ENCODE results near the gene S100A12.

Gene S100A12

GRCh38 chr1:153356392-153357075, 18.9 kb downstream of the S100A12 start:
- Histone ChIP-seq H3K9me2 (replicated peaks; ENCODE audit: insufficient read depth, low read length) (no peaks in the 10 kb centered on the region), H3K9me3 (replicated peaks; ENCODE audit: insufficient read depth, low read length) (no peaks in the 10 kb centered on the region), H4K20me1 (ENCODE audit: insufficient read depth, low read length) (no peaks in the 10 kb centered on the region), H3K4me1 (ENCODE audit: low read length) (0 out of 2 replicates have a peak, but pooled peaks cover 3% of the 10 kb centered on the region), H2AFZ (ENCODE audit: low read length) (no peak overlapping the region), H3K27ac (ENCODE audit: low read length) (no peak overlapping the region), H3K4me2 (ENCODE audit: low read depth, low read length) (no peak overlapping the region), H3F3A (ENCODE audit: insufficient read depth, low read length) (no peaks in the 10 kb centered on the region), H3K79me2 (ENCODE audit: low read length) (no peaks in the 10 kb centered on the region), H3K27me3 (replicated peaks; ENCODE audit: insufficient read depth, low read length) (no peaks in the 10 kb centered on the region), H3K9ac (ENCODE audit: low read length) (no peak overlapping the region), H3K4me3 (ENCODE audit: low read length) (no peak overlapping the region), H3K36me3 (replicated peaks; ENCODE audit: insufficient read depth, low read length) (no peaks in the 10 kb centered on the region)
- DNase-seq = no peak
- TF ChIP-seq EZH2phosphoT487 (IDR thresholded peaks at IDR 0.05; ENCODE audit: low read length) (no peak), EZH2 (optimal IDR thresholded peaks at IDR 0.05; ENCODE audit: low read depth, low read length) (no peak), CTCF (IDR thresholded peaks at IDR 0.05; ENCODE audit: low read length) (no peak)

- Histone ChIP-seq H3K79me2 (ENCODE audit: low read length) (no peaks in the 10 kb centered on the region), H3K27ac (ENCODE audit: low read length) (no peak overlapping the region), H3K4me2 (ENCODE audit: low read depth, low read length) (no peak overlapping the region), H3K9me2 (replicated peaks; ENCODE audit: insufficient read depth, low read length) (no peaks in the 10 kb centered on the region), H3K36me3 (replicated peaks; ENCODE audit: insufficient read depth, low read length) (no peaks in the 10 kb centered on the region), H3K27me3 (replicated peaks; ENCODE audit: insufficient read depth, low read length) (peaks cover 8% of the 10 kb centered on the region; the same call in 1 of the 2 replicates), H3F3A (ENCODE audit: insufficient read depth, low read length) (no peaks in the 10 kb centered on the region), H3K9ac (ENCODE audit: low read length) (no peak overlapping the region), H2AFZ (ENCODE audit: low read length) (no peak overlapping the region), H3K4me1 (ENCODE audit: low read length) (0 out of 2 replicates have a peak, but pooled peaks cover 3% of the 10 kb centered on the region), H3K4me3 (ENCODE audit: low read length) (no peak overlapping the region), H3K9me3 (replicated peaks; ENCODE audit: insufficient read depth, low read length) (no peaks in the 10 kb centered on the region), H4K20me1 (ENCODE audit: insufficient read depth, low read length) (no peaks in the 10 kb centered on the region)
- peak; percentile 74 for DNase-seq
- TF ChIP-seq EZH2phosphoT487 (IDR thresholded peaks at IDR 0.05; ENCODE audit: low read length) (no peak), CTCF (IDR thresholded peaks at IDR 0.05; ENCODE audit: low read length) (peak; percentile 75)
Measured at GRCh38 chr1:153355445-153356071, 19.9 kb downstream of the S100A12 start.

GRCh38 chr1:153354515-153355193, 20.8 kb downstream of the S100A12 start:
- 0 out of 2 replicates have a peak, but pooled peaks cover 3% of the 10 kb centered on the region for H3K4me1 ChIP-seq (ENCODE audit: low read length)
- no peak overlapping the region for H2AFZ ChIP-seq (ENCODE audit: low read length)
- H3K36me3 ChIP-seq (replicated peaks; ENCODE audit: insufficient read depth, low read length) = no peaks in the 10 kb centered on the region
- no peak overlapping the region for H3K4me2 ChIP-seq (ENCODE audit: low read depth, low read length)
- no peak overlapping the region for H3K27ac ChIP-seq (ENCODE audit: low read length)
- no peak overlapping the region for H3K4me3 ChIP-seq (ENCODE audit: low read length)
- H3K79me2 ChIP-seq (ENCODE audit: low read length) = no peaks in the 10 kb centered on the region
- H3K9me2 ChIP-seq (replicated peaks; ENCODE audit: insufficient read depth, low read length) = no peaks in the 10 kb centered on the region
- no peak; the same call in 1 of the 2 replicates for TF ChIP-seq CTCF (IDR thresholded peaks at IDR 0.05; ENCODE audit: low read length)
- TF ChIP-seq EZH2 (optimal IDR thresholded peaks at IDR 0.05; ENCODE audit: low read depth, low read length) = no peak
- TF ChIP-seq EZH2phosphoT487 (IDR thresholded peaks at IDR 0.05; ENCODE audit: low read length) = no peak
- H3K9me3 ChIP-seq (replicated peaks; ENCODE audit: insufficient read depth, low read length) = no peaks in the 10 kb centered on the region
- DNase-seq = no peak
- no peaks in the 10 kb centered on the region for H4K20me1 ChIP-seq (ENCODE audit: insufficient read depth, low read length)
- no peak overlapping the region for H3K9ac ChIP-seq (ENCODE audit: low read length)
- H3K27me3 ChIP-seq (replicated peaks; ENCODE audit: insufficient read depth, low read length) = peaks cover 8% of the 10 kb centered on the region; the same call in 1 of the 2 replicates
- H3F3A ChIP-seq (ENCODE audit: insufficient read depth, low read length) = no peaks in the 10 kb centered on the region
